HG03066 (cell line): ENCODE measurements around the gene EMSY.
"Not testable (repeated sequence)": the region's sequence is repeated elsewhere in the genome, so short reads cannot be mapped to it uniquely, and the experiment has no call there.

Experiments used
- ATAC-seq: cut with Tn5 transposase; IDR thresholded peaks from one replicate; pipeline ENCODE4 v1.9.1; 2021; ENCODE audit warnings: low read depth; ENCODE audit not compliant: unreplicated experiment

The EMSY gene

GRCh38 chr11:76592025-76592914 is 147.5 kb downstream of the EMSY start:
- ATAC-seq = no peak

DNA sequence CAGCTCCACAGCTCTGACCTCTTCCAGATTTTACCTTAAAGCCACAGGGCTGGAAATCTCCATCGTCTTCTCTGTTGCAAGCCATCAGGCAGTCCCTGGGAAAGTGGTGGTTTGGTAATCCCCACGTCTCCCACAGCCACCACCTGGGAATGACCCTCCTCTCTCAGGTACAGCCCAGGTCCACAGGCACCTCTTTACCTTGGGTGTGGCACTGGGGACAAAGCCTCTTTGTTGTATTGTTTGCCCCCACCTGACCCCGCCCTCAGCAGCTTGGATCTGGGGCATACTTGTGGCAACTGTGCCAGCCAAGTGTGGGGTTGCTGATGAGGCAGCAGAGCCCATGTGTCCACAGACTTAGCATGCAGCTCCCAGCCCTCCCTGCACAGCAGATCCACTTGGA is 148.1 kb downstream of the EMSY start:
- ATAC-seq = no peak

- ATAC-seq = not testable (repeated sequence)
Observed at GRCh38 chr11:76595091-76595490, 150.3 kb downstream of the EMSY start.

- no peak for ATAC-seq
Observed at GRCh38 chr11:76596652-76597051, 151.8 kb downstream of the EMSY start.

GRCh38 chr11:76597533-76598425 is 153.0 kb downstream of the EMSY start:
- ATAC-seq = no peak

GRCh38 chr11:76598426-76598839 is 153.6 kb downstream of the EMSY start:
- ATAC-seq = no peak

- ATAC-seq = no peak
Observed at GRCh38 chr11:76599041-76600013, 154.5 kb downstream of the EMSY start.

DNA sequence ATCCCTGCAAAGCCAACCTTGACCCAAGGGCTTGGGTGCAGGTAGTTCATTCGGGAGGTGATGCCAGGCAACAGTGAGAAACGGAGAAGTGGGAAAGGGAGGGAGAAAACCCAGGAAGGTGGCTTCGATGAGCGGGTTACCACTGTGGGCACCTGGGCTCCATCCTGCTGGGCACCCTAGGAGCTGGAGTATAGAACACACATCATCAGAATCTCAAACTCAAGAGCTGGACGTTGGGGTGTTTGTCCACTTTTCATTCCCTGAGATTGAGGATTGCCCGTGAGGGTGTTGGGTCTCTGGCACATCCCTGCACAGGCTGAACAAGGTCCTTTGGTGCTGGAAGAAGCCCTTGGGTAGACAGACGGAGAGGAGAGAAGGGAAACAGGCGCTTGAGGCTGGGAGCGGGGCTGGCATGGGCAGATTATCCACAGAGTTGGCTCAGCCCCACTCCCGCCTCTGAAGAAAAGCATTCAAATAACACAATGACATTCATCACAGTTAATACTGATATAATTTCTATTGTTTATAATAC is 155.4 kb downstream of the EMSY start:
- no peak for ATAC-seq

GRCh38 chr11:76601272-76601671 is 156.5 kb downstream of the EMSY start:
- ATAC-seq = no peak

DNA sequence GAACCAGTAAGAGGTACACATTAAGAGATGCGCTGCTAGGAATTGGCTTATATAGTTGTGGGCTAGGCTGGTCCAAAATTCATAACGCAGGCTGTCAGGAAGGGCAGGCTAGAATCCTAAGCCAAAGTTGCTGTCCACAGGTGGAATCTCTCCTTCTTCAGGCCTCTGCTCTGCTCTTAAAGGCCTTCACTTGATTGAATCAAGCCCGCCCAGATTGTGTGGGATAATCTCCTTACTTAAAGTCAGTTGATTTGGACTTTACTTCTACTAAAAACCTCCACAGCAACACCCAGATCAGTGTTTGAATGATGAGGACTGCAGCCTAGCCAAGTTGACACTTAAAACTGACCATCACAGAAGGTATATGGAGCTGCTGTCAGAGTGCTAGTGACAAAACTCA is 156.9 kb downstream of the EMSY start:
- no peak for ATAC-seq

DNA sequence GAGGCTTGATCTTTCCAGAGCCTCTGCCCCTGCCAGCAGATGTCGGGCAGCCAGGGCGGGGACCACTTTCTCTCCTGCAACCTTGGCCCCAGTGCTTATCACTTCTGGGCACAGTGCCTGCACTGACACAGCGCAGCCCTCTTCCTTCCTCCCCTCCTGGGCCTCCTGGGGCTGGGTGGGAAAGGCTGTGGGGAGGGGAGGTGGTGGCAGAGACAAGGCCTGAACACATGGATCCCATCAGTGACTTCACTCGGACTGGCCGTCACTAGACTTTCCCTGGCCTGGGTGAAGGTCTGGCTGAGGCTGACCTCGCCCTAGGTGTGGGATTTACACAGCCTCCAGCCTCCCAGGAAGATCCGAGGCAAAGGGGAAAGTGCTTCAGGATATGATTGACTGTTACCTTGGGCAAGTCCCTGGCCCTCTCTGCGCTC is 157.6 kb downstream of the EMSY start:
- ATAC-seq = no peak
